Esophagus squamous epithelium (tissue), 5 donors: ENCODE results near the gene PIAS3. TPM values are rescaled to one million over a fixed set of nuclear protein-coding genes. Genes with fewer than 3 reads are reported as not detected.

Experiments
- DNase-seq: peaks from one replicate; lab custom pipeline; 2025; lab: John Stamatoyannopoulos, UW
- H3K27ac ChIP-seq, 4 donors: fragments of 200-600 bp; sonication (generic); one replicate each; pipeline ENCODE4 v1.5.1; 2016 to 2019; ENCODE audit warnings: mild to moderate bottlenecking in 1 of 4
- H3K27me3 ChIP-seq, 4 donors: fragments of 200-600 bp; sonication (generic); 1 replicate in 3 of 4; 2 replicates in 1 of 4; pipeline versions ENCODE4 v1.5.1 to v1.6.0; 2017 to 2021; ENCODE audit warnings: antibody characterized with exemption in 1 of 4
- H3K36me3 ChIP-seq, 3 donors: fragments of 200-600 bp; sonication (generic); one replicate each; pipeline ENCODE4 v1.5.1; 2016 to 2019
- H3K4me1 ChIP-seq, 3 donors: fragments of 200-600 bp; sonication (generic); one replicate each; pipeline ENCODE4 v1.5.1; 2017 to 2019
- H3K4me3 ChIP-seq, 4 donors: fragments of 200-600 bp; sonication (generic); 1 replicate in 3 of 4; 2 replicates in 1 of 4; pipeline ENCODE4 v1.5.1; 2016 to 2019; ENCODE audit warnings: mild to moderate bottlenecking in 2 of 4, moderate library complexity in 1 of 4
- H3K9me3 ChIP-seq, 3 donors: fragments of 200-600 bp; sonication (generic); one replicate each; pipeline ENCODE4 v1.5.1; 2016 to 2019
- CTCF ChIP-seq, 6 experiments: fragments of 450-650 bp in 4 of 6; fragments of 200-600 bp in 2 of 6; sonication (generic) in 2 of 6; IDR thresholded peaks; one replicate each; pipeline ENCODE4 v1.5.1; 2016 to 2019; ENCODE audit warnings: antibody characterized with exemption in 6 of 6, mild to moderate bottlenecking in 4 of 6, moderate library complexity in 4 of 6
- POLR2A ChIP-seq, 4 donors: fragments of 450-650 bp; IDR thresholded peaks; one replicate each; pipeline ENCODE4 v1.6.1; 2017; ENCODE audit warnings: antibody characterized with exemption in 4 of 4, mild to moderate bottlenecking in 4 of 4, moderate library complexity in 3 of 4
- WGBS, 2 donors: methylation state at CpG; one replicate each; pipeline ENCODE4 v1.1.5; 2018; 5-methylcytosine and 5-hydroxymethylcytosine counted together
- intact Hi-C: fragments of 100-400 bp; cut with DNase I; formaldehyde crosslinking; loops from one replicate; pipeline ENCODE4 v1.15.0; 2022
- total RNA-seq, 4 donors: library from RNA; depleted of rRNA; stranded (reverse); fragments of >200 nt; gene quantifications; one replicate each; pipeline ENCODE4 v1.1.0, GENCODE V29; 2016
- donor health status: DM: yes; HTN: yes; CAD: no.

Gene PIAS3
- total RNA-seq, 4 donors from 2014 or later, result 20.9 to 51.8 (median 38.2) TPM

GRCh38 chr1:145863282-145864018, 4.6 kb upstream of the PIAS3 start:
- Histone ChIP-seq H3K4me3 (no peak overlapping the region), H3K4me1 (peaks cover 4 to 8% (median 7%) of the 10 kb centered on the region in 3 donors), H3K36me3 (peaks cover 0 to 35% (median 0%) of the 10 kb centered on the region in 3 donors), H3K9me3 (no peaks in the 10 kb centered on the region), H3K27ac (no peak overlapping the region), H3K27me3 (no peaks in the 10 kb centered on the region)
- intact Hi-C loops, result no loop called here
- TF ChIP-seq POLR2A (IDR thresholded peaks at IDR 0.05), result no peak
- no peak for TF ChIP-seq CTCF (IDR thresholded peaks at IDR 0.05)
- 67 to 69% methylated on average over 5 of the region's 5 CpGs for WGBS, 2 donors
- DNase-seq, result no peak

DNA sequence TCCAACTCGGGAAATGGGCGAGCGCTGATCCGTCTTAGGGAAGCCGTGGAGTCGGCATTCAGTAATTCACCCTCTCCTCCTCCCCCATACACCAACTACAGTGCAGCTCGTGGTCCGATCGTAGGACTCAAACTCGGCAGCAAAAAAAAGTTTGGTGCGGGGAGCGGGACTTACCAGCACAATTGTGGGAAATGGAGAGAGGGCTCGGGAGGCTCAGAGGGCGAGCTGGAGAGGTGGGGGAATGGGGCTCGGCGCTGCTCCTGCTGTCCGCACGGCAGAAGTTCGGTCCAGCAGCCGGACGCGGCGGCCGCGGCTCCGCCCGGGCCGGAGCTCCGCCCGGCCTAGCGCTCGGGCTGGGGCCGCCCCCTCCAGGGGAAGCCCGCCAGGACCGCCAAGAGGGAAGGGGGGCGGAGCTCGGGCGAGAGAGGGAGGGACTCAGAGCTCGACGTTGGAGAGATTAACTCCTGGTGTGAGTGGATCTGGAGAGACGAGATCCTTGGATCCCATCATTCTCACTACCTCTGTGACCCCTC, 676 bp upstream of the PIAS3 start:
- 1 to 2% methylated on average over 16 of the region's 41 CpGs for WGBS, 2 donors
- no peaks in the 10 kb centered on the region for H3K27me3 ChIP-seq
- peak overlapping the region; percentile 70 to 90 (median 85) for H3K4me3 ChIP-seq
- intact Hi-C loops, result no loop called here
- H3K4me1 ChIP-seq, result peaks cover 14 to 23% (median 18%) of the 10 kb centered on the region in 3 donors
- H3K9me3 ChIP-seq, result no peaks in the 10 kb centered on the region
- TF ChIP-seq POLR2A (IDR thresholded peaks at IDR 0.05) (peak in 2 of 4 donors; percentile 80 to 87), CTCF (IDR thresholded peaks at IDR 0.05) (peak in 2 of 6 experiments; percentile 13 to 25)
- no peak for DNase-seq
- H3K36me3 ChIP-seq, result peaks cover 15 to 29% (median 26%) of the 10 kb centered on the region in 3 donors
- H3K27ac ChIP-seq, result peak overlapping the region; percentile 89 to 98 (median 96)

GRCh38 chr1:145858238-145858900, 512 bp downstream of the PIAS3 start:
- peaks cover 14 to 23% (median 18%) of the 10 kb centered on the region in 3 donors for H3K4me1 ChIP-seq
- H3K27ac ChIP-seq, result peak overlapping the region; percentile 89 to 98 (median 96)
- 1 to 2% methylated on average over 18 to 24 of the region's 35 CpGs for WGBS, 2 donors
- no peaks in the 10 kb centered on the region for H3K27me3 ChIP-seq
- peak overlapping the region; percentile 70 to 90 (median 85) for H3K4me3 ChIP-seq
- DNase-seq, result peak; percentile 19
- intact Hi-C loops, result no loop called here
- peaks cover 26 to 40% (median 27%) of the 10 kb centered on the region in 3 donors for H3K36me3 ChIP-seq
- no peaks in the 10 kb centered on the region for H3K9me3 ChIP-seq
- no peak for TF ChIP-seq POLR2A (IDR thresholded peaks at IDR 0.05)
- no peak for TF ChIP-seq CTCF (IDR thresholded peaks at IDR 0.05)

- WGBS, 2 donors, result 58 to 80% methylated on average over 3 to 4 of the region's 4 CpGs
These were observed 1.7 kb downstream of the PIAS3 start for GRCh38 chr1:145857170-145857569.

More at GRCh38 chr1:145857170-145857569, 1.7 kb downstream of the PIAS3 start:
- H3K9me3 ChIP-seq, result no peaks in the 10 kb centered on the region
- DNase-seq, result no peak
- peaks cover 26 to 52% (median 39%) of the 10 kb centered on the region in 3 donors for H3K36me3 ChIP-seq
- H3K27ac ChIP-seq, result no peak overlapping the region
- peaks cover 14 to 23% (median 18%) of the 10 kb centered on the region in 3 donors for H3K4me1 ChIP-seq
- H3K27me3 ChIP-seq, result no peaks in the 10 kb centered on the region
- H3K4me3 ChIP-seq, result no peak overlapping the region
- TF ChIP-seq CTCF (IDR thresholded peaks at IDR 0.05), result no peak
- TF ChIP-seq POLR2A (IDR thresholded peaks at IDR 0.05), result no peak
- intact Hi-C loops, result no loop called here
